ENCODE data around the gene TLR9. TPM values are rescaled to one million over a fixed set of nuclear protein-coding genes. Genes with fewer than 3 reads are reported as not detected.

The TLR9 gene
- polyA plus RNA-seq, 4 donors = 0.09 to 0.26 (median 0.19) TPM

DNA sequence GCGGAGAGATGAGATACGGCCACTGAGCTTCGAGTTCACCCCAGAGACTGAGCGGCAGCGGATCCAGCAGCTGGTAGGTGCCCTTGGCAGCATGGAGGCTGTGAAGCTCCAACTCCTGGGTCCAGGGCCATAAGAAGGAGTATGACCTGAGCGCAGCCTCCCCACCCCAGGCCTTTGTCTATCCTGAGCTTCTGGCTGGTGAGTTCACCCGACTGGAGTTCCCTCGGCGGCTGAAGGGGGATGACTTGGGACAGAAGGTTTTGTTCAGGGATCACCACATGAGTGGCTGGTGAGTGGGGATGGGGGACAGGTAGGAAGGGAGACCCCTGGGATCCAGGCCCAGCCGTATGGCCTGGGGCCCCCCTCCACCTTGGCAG lies 22.7 kb upstream of the TLR9 start:
- DNase-seq (ENCODE audit: low read depth in 4 of 4, low spot score in 3 of 4) = no peak

DNA sequence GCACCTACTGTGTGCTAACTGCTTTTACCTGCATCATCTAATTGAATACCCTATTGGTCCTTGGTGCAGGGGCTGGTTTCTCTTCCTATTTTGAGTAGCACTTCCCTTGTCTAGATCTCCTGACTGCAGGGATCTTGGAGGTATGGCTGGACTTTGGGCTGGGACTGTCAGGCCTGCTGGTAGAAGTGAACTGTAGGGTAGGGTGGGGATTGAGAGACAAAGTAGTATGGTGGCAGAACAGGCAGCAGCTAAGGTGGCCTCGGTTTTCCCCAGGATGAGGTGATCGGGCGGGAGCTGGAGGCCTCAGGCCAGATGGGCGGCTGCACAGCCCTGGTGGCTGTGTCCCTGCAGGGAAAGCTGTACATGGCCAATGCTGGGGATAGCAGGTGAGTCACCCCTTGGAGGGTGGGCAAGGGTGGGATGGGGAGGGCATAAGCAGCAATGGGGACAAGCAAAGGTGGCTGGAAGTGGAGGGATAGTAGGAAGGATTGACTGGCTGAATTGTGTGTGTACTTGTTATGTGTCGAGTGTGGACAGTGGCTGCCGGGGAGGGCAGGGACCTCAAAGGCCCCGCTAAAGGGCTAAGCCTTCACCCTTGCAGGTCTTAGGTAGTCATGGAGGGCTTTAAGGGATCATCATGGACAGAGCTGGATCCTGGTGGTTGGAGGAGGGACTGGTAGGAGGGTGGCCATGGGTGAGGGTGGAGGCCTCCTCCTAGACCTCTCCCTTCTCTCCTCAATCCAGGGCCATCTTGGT lies 22.1 kb upstream of the TLR9 start:
- no peak for DNase-seq (ENCODE audit: low read depth in 4 of 4, low spot score in 3 of 4)

DNA sequence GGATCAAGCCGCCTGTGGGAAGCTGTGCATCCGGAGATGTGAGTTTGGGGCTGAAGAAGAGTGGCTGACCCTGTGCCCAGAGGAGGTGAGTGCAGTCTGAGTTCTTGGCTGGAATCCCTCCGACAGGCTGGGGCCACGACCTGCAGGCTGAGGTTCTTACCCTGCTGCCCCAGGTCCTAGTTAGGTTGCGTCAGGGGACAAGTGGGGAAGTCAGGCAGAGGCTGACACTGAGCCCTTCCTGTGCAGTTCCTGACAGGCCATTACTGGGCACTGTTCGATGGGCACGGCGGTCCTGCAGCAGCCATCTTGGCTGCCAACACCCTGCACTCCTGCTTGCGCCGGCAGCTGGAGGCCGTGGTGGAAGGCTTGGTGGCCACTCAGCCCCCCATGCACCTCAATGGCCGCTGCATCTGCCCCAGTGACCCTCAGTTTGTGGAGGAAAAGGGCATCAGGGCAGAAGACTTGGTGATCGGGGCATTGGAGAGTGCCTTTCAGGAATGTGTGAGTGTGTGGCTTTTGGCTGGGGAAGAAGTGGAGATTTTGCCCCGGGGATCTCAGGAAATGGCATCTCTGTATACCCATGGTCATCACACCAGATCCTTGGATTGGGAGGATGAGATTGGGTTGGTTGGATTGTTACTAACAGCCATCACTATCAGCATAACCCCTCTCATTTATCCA lies 21.4 kb upstream of the TLR9 start:
- no peak for DNase-seq (ENCODE audit: low read depth in 4 of 4, low spot score in 3 of 4)

DNA sequence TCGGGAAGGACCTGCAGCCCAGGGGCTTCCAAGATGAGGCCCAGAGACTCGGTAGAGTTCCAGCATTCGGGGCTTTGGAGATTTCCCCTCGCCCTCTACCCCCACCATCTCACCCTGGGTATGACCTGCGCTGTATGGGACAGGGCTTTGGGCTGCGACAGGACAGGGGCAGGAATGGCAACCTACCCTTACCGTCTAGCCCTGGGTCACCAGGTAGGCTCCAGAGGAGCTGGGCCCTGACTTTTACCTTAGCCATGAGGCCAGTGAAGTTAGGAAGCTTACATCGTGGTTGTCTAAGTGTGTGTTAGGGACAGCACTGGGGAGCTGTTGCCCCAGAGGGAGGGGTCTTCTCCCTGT lies 20.8 kb upstream of the TLR9 start:
- no peak for DNase-seq (ENCODE audit: low read depth in 4 of 4, low spot score in 3 of 4)

GRCh38 chr3:52245322-52246263 lies 20.1 kb upstream of the TLR9 start, which contains the start of gene PPM1M:
TSS of gene PPM1M (plus strand) at chr3:52245759. CDS start at chr3:52245825, 66 bp downstream.
- no peak for DNase-seq (ENCODE audit: low read depth in 4 of 4, low spot score in 3 of 4)

DNA sequence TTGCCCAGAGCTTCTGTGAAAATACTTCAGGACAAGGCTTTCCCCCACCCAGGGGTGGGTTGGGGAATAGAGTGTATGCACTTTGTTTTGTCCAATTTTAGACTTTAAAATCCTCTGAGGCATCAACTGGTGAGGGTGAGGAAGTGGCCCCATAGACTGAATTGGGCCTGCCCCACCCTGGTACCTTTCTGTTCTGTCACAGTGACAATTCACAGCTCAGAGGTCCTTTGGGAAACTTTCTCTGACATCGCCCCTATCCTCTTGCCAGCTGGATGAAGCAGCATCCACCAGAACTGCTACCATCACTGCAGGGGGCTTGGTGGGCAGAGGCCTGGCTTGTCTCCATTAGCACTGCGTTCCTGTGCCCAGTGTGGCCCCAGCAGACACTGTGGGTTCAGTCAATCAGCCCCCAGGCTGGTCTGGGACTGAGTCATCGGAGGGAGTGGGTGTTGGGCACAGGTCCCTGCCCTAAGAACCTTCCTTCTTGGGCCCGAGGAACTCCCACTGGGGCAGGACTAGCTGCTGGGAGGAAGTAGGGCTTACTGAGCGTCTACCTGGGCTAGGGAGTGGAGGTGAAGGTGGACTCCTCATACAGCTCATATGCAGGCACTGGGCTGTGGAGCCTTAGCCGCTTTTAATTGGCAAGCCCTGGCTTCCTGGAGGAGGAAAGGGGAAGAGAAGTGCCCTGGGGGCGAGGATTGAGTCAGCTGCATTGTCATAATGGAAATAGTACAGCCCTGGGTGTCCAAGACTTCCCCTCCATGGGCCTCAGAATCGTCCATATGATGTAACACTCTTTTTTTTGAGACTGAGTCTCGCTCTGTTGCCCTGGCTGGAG lies 18.6 kb upstream of the TLR9 start:
- no peak for DNase-seq (ENCODE audit: low read depth in 4 of 4, low spot score in 3 of 4)

- no peak for DNase-seq (ENCODE audit: low read depth in 4 of 4, low spot score in 3 of 4)
These were observed 16.6 kb upstream of the TLR9 start for GRCh38 chr3:52242039-52242438.

DNA sequence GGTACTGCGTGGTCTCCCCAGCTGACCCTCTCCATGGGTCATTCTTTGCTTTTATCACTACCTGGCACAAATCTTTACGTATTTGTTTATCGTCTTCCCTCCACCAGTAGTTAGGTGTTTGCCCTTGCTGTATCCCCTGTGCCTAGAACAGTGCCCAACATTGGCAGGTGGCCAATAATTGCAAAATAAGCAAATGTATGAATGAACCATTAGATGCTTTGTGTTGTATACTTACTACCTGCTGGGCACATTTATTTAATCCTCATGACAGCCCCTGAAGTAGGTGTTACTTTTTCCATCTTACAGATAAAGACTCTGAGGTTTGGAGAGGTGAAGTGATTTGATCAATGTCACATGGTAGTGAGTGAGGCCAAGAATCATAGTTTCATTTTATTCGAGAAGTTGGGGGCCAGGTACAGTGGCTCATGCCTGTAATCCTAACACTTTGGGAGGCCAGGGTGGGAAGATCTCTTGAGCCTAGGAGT lies 15.5 kb upstream of the TLR9 start:
- DNase-seq (ENCODE audit: low read depth in 4 of 4, low spot score in 3 of 4) = no peak

- DNase-seq (ENCODE audit: low read depth in 4 of 4, low spot score in 3 of 4) = no peak
These were observed 14.8 kb upstream of the TLR9 start for GRCh38 chr3:52240059-52240885.

DNA sequence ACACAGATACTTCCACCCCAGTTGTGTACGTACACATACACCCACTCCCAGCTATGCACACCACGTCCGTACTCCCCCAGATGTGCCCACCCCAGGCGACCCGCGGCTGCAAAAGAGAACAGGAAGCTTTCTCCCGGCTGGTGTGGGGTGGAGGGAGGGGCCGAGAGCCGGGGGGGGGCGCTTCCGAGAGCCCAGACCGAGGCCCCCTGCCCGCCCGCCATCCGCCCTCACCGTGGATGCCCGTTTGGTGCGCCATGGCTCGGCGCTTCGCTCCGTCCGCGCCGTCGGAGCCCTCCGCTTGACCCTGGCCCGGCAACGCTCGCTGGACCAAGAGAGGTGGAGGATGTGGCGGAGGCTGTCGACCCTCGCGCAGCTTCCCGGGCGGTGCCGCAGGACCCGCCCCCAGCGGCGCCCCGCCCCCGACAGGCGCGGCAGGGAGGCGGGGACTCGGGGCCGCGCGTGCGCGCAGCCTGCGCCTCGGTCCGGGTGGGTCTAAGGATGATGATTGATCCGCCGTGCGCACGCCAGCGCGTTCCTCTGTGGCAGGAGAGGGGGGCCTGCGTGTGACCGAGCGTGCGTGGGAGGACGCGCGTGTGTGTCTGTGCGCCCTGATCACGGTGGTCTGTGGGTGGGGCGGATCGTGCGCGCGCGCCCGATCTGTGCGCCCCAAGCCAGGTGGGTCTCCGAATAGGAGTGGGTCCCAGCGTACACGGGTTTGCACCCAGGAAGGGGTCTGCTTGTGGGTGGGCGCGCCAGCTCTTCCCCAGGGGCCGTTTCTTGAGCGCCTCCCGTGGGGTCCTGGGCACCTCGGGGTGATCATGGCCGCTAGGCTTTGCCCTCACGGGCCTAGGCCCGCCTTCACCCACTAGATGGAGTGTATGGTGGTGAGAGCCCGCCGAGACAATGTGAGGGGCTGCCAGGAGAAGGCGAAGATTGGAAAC lies 13.6 kb upstream of the TLR9 start, which contains the start of gene TWF2:
TWF2 (minus strand) TSS at position 398 of the 941 bp plus-strand sequence; CDS start at position 256, 142 bp downstream.
- DNase-seq (ENCODE audit: low read depth in 4 of 4, low spot score in 3 of 4) = peak in 1 of 4 donors; percentile 77

DNA sequence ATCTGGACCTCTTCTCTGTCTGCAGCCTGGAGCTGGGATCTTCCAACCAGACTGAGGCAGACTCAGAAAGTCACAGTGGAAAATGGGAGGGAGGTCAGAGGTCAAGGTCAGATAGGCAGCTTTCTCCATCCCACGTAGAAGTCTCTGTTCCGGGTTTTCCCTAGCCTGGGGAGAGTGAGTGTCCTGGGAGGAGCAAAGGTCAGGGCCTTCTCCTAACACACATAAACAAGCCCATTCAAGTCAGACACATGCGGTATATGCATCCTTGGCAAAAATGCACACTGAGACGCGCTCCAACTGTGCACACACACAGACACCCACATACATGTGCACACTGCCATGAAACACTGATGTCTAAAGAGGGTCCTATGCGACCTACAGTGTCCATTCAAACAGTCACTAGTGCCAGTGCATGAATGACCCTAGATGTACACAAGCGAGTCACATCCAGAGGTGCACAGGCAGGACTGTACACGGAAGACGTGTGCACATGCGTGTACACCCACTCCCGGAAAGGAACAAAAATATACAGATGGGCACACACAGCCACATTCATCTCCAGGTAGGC lies 12.8 kb upstream of the TLR9 start:
- no peak for DNase-seq (ENCODE audit: low read depth in 4 of 4, low spot score in 3 of 4)

DNA sequence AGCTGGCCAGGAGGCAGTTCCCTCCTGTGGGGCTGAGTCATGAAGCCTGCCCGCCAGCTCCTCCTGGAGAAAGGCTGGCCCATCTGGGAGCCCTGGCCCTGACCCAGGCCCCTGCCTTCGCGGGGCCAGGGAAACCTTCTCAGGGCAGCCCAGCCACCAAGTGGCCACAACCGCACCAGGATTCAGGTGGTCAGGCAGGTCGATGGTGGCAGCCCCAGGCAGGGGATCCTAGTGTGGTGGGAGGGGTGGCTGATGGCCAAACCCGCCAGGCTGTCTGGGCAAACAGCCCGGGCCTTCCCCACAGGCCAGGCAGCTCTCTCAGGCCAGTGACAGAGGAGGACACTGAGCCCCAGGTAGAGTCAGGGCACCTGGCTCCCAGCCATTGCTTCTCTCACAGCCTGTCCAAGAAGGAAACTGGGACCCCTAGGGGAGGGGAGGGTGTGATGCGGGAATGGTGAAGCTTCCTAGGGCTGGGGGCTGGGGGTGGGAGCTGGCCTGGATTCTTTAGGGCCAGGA lies 12.3 kb upstream of the TLR9 start:
- DNase-seq (ENCODE audit: low read depth in 4 of 4, low spot score in 3 of 4) = no peak

GRCh38 chr3:52237006-52237656 lies 11.7 kb upstream of the TLR9 start:
- DNase-seq (ENCODE audit: low read depth in 4 of 4, low spot score in 3 of 4) = no peak

DNA sequence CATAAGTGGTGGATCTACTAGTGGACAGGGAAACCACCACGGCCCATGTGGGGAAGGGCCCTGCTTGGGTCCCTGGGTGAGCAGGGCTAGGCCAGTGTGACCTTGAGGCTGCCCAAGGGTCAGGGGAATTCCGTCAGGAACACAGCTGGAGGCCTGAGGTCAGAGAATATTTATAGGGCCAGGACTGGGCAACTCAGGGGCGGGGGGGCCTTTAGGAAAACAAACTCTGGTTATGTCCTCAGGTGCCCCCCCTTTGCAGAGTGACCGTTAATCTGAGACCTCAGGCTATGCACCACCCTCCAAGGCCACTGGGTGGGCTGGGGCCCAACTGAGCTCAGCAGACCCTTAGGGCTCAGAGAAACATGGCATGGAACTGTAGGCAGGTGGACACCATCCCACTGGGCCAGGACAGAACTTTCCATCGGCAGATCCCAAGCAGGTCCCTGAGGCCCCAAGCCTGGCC lies 11.0 kb upstream of the TLR9 start:
- DNase-seq (ENCODE audit: low read depth in 4 of 4, low spot score in 3 of 4) = no peak

- DNase-seq (ENCODE audit: low read depth in 4 of 4, low spot score in 3 of 4) = no peak
These were observed 9.3 kb upstream of the TLR9 start for GRCh38 chr3:52234516-52235447.

DNA sequence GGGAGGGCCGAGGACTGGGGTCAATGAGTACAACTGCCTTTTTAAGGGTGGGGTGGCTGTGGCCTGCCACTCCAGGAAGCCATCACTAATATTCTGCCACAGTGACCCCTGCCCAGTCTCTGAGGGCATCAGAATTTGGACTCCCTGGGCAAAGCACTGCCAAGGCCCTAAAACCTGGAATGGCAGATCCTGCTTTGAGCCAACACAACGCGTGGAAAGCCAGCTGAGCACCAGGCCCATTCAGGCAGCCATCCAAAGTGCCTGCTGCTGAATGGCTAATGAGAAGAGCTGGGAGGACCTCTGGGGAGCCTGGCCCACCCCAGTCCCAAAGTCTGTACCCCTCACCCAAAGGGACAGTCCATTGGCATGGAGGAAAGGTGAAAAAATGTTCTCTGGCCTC lies 8.5 kb upstream of the TLR9 start:
- no peak for DNase-seq (ENCODE audit: low read depth in 4 of 4, low spot score in 3 of 4)
